ENCODE results near the gene USP3.

USP3 gene

DNA sequence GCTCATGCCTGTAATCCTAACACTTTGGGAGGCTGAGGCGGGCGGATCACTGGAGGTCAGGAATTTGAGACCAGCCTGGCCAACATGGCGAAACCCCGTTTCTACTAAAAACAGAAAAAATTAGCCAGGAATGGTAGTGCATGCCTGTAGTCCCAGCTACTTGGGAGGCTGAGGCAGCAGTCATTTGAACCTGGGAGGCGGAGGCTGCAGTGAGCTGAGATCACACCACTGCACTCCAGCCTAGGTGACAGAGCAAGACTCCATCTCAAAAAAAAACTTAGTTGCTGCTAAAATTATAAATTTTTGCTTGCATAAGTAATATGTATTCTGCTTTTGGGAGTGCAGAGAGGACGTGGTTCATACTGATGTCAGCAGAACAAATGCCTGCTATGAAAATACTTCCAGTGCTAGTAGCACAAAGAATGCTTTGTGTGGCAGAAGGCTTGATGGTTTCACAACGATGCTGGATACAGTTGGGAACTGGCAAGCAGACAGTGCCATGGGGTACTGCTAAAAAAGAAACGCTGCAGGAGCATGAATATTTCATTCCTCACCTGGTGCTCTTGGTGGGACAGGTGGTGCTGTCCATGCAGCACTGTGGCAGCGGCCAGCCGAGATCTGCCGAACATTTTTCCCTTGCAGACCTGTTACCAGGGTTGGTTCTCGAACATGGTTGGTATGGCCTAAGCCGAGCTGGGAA, 123.9 kb downstream of the USP3 start:
- DNase-seq (ENCODE audit: low read depth, low spot score) = no peak
- in situ Hi-C loops (cut with HindIII; ENCODE audit: low sequenced_read_pairs) = no loop called here
- no peak overlapping the region for H3K4me3 ChIP-seq (ENCODE audit: low read depth, low read length)
- TF ChIP-seq CTCF (IDR thresholded peaks at IDR 0.05; ENCODE audit: low read depth, low read length) = no peak

- TF ChIP-seq CTCF (IDR thresholded peaks at IDR 0.05; ENCODE audit: low read depth, low read length) = no peak
- no peak for DNase-seq (ENCODE audit: low read depth, low spot score)
These were observed 125.8 kb downstream of the USP3 start for GRCh38 chr15:63630036-63630751.

GRCh38 chr15:63633312-63633711, 128.9 kb downstream of the USP3 start:
- TF ChIP-seq CTCF (IDR thresholded peaks at IDR 0.05; ENCODE audit: low read depth, low read length) = no peak
- DNase-seq (ENCODE audit: low read depth, low spot score) = no peak
- in situ Hi-C loops (cut with HindIII; ENCODE audit: low sequenced_read_pairs) = no loop called here
- no peak overlapping the region for H3K4me3 ChIP-seq (ENCODE audit: low read depth, low read length)

More at GRCh38 chr15:63630036-63630751, 125.8 kb downstream of the USP3 start:
- in situ Hi-C loops (cut with HindIII; ENCODE audit: low sequenced_read_pairs) = no loop called here
- H3K4me3 ChIP-seq (ENCODE audit: low read depth, low read length) = no peak overlapping the region

GRCh38 chr15:63634154-63634553, 129.8 kb downstream of the USP3 start:
- DNase-seq (ENCODE audit: low read depth, low spot score) = no peak
- in situ Hi-C loops (cut with HindIII; ENCODE audit: low sequenced_read_pairs) = no loop called here
- H3K4me3 ChIP-seq (ENCODE audit: low read depth, low read length) = no peak overlapping the region
- no peak for TF ChIP-seq CTCF (IDR thresholded peaks at IDR 0.05; ENCODE audit: low read depth, low read length)

GRCh38 chr15:63636518-63637061, 132.2 kb downstream of the USP3 start:
- DNase-seq (ENCODE audit: low read depth, low spot score) = no peak
- in situ Hi-C loops (cut with HindIII; ENCODE audit: low sequenced_read_pairs) = no loop called here
- TF ChIP-seq CTCF (IDR thresholded peaks at IDR 0.05; ENCODE audit: low read depth, low read length) = no peak
- H3K4me3 ChIP-seq (ENCODE audit: low read depth, low read length) = no peak overlapping the region

GRCh38 chr15:63638839-63639238, 134.4 kb downstream of the USP3 start:
- DNase-seq (ENCODE audit: low read depth, low spot score) = no peak
- TF ChIP-seq CTCF (IDR thresholded peaks at IDR 0.05; ENCODE audit: low read depth, low read length) = no peak
- in situ Hi-C loops (cut with HindIII; ENCODE audit: low sequenced_read_pairs) = no loop called here
- H3K4me3 ChIP-seq (ENCODE audit: low read depth, low read length) = no peak overlapping the region

Measured in astrocyte of the spinal cord (primary cell).